Kidney epithelial cell (primary cell): ENCODE data around the gene COLEC11. TPM values are rescaled to one million over a fixed set of nuclear protein-coding genes. Genes with fewer than 3 reads are reported as not detected.

Experiments used
- DNase-seq: peaks from one replicate; pipeline ENCODE4 v3.0.0-alpha.2; 2010; ENCODE audit warnings: low read depth
- H3K27me3 ChIP-seq: 2 replicates; pipeline ENCODE4 v1.6.0; 2011; ENCODE audit warnings: low read length; ENCODE audit not compliant: control insufficient read depth, insufficient read depth
- H3K36me3 ChIP-seq: 2 replicates; pipeline ENCODE4 v1.5.1; 2011; ENCODE audit warnings: low read length; ENCODE audit not compliant: control insufficient read depth, insufficient read depth
- H3K4me3 ChIP-seq: 2 replicates; pipeline ENCODE4 v1.5.1; 2011; ENCODE audit warnings: low read depth, mild to moderate bottlenecking, control low read depth, low read length
- total RNA-seq: library from RNA; depleted of rRNA; stranded (reverse); fragments of >200 nt; gene quantifications from 2 replicates; pipeline ENCODE4 v1.2.3, GENCODE V29; 2015
- TF ChIP-seq, protein P1 (sequence below): IDR thresholded peaks from 2 replicates; pipeline ENCODE4 v1.5.1; 2011; ENCODE audit warnings: mild to moderate bottlenecking, moderate library complexity, low read length, control low read depth, inconsistent platforms; ENCODE audit not compliant: insufficient read depth, poor library complexity, severe bottlenecking

COLEC11 gene
- total RNA-seq, 1 donor from 2014 or later, result not detected

DNA sequence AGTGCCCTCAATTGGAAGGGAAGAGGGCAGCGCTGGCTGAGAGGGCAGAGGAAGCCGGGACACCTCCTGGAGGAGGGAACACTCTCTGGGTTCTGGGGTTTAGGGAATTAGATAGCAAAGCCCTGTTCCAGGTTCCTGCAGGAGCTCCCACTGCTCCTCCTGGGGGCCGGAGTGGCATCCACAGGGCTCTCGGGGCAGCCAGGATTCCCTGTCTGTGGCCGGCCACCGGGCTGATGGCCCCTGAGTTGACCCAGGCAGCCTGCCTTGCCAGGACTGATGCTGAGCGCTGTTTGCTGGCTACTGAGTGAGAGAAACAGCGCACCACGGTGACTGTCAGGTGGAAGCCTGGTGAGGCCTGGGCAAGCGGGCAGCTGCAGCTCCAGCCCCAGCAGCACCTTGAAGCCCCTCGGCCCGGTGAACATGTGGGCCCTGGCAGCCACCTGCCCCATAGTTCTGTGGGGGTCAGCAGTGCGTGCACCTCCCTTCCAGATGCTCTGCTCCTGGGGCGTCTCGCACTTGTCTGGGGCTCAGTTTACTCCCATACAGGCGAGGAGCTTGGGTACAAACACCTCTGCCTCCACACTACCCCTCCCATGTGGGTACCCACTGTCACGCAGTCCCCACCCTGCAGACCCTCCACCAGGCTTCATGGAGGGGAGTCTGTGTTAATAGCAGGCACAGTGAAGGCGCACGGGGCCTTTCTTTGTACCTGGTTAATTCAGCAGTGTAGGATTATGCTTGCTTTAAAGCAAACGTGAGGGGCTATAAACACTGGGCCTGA lies 55.4 kb downstream of the COLEC11 start:
- TF ChIP-seq, protein P1, sequence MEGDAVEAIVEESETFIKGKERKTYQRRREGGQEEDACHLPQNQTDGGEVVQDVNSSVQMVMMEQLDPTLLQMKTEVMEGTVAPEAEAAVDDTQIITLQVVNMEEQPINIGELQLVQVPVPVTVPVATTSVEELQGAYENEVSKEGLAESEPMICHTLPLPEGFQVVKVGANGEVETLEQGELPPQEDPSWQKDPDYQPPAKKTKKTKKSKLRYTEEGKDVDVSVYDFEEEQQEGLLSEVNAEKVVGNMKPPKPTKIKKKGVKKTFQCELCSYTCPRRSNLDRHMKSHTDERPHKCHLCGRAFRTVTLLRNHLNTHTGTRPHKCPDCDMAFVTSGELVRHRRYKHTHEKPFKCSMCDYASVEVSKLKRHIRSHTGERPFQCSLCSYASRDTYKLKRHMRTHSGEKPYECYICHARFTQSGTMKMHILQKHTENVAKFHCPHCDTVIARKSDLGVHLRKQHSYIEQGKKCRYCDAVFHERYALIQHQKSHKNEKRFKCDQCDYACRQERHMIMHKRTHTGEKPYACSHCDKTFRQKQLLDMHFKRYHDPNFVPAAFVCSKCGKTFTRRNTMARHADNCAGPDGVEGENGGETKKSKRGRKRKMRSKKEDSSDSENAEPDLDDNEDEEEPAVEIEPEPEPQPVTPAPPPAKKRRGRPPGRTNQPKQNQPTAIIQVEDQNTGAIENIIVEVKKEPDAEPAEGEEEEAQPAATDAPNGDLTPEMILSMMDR, result no peak
- Histone ChIP-seq H3K4me3 (no peak overlapping the region), H3K27me3 (peaks cover 12% of the 10 kb centered on the region), H3K36me3 (no peaks in the 10 kb centered on the region)
- DNase-seq, result no peak

DNA sequence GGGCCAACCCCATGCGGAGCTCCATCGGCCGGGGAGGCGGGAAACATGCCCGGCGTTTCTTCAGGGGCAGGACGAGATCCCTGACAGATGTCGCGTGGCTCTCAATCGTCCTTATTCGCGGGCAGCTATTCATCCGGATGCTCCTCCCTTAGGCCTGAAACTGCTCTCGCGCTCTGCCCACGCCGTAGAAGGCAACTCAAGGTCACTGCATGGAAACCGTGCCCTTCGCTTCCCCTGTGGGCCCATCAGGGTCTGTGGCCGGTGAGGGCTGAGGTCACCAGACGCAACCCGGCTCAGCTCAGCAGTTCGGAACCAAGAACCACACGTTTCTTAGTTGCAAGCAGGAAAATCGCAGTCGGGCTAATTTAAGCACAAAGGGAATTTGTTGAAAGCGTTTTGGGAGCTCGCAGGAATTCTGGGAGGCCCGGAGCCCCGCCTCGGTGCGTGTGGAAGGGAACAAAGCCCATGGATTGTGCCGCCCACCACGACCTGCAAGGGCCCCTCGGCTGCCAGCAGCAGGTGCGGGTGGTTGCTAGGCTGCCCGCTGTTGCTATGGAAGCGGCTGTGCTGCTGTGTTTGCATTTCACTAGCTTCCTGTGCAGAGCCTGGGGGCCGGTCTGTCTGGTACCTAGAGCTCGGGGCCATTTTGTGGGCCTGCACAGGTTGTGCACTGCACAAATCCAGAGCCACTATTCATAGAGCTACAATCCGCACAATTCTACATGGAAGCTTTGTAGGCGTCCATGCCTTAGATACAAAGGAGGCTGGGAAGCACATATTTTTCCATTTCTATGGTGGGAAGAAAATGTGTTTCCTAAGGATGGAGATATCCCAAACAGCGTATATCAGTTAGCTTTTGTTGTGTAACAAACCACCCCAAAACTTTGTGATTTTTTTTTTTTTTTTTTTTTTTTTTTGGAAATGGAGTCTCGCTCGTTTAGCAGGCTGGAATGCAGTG lies 57.1 kb downstream of the COLEC11 start:
- no peaks in the 10 kb centered on the region for H3K36me3 ChIP-seq
- H3K4me3 ChIP-seq, result peak overlapping the region; percentile 11
- DNase-seq, result no peak
- TF ChIP-seq, protein P1, result no peak
- peaks cover 12% of the 10 kb centered on the region for H3K27me3 ChIP-seq

DNA sequence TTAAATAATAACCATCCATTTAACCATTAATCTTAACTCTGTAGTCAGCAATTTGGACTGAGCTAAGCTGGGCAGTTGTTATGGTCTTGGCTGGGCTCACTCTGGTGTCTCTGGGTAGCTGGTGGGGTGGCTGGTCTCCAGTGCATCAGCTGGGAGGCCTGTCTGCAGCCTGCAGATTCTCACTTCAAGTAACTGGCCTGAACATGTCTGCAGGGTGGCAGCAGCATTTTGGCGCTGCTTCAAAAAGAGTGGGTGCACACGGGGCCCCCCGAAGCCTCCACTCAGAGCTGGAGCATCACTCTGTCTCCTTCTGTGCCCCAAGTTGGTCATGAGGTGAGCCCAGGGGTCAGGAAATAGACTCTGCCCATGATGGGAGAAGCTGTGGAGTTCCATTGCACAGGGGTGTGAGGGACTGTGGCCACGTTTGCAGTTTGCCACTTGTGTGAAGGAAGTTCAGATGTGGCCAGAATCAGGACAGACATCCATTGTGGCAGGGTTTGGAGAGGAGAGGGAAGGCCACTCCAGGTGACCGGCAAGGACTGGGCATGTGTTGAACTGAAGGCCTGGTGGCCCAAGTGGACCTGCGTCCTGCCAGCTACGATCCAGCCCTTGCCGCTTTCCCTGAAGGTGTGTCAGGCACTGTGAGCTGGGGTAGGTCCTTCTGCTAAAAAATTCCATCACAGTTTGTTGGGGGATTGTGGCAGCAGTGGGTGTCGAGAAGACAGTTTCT lies 58.1 kb downstream of the COLEC11 start:
- DNase-seq, result no peak
- peaks cover 12% of the 10 kb centered on the region for H3K27me3 ChIP-seq
- TF ChIP-seq, protein P1, result no peak
- H3K4me3 ChIP-seq, result no peak overlapping the region
- H3K36me3 ChIP-seq, result no peaks in the 10 kb centered on the region

DNA sequence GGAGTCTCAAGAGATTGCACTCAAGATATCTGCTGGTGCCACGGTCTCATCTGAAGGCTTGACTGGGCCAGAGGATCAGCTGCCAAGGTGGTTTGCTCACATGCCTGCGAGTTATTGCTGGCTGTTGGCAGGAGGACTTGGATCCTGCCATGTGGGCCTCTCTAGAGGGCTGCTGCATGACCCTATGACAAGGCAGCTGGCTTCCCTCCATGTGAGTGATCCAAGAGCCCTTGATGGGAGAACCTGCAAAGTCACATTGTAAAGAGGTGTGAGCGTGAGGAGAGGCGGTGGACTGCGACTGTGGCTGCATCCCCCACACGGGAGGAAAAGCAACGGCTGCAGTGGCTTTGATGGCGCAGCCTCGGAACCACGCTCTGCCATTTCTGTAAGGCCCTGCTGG lies 59.1 kb downstream of the COLEC11 start:
- TF ChIP-seq, protein P1, result no peak
- Histone ChIP-seq H3K36me3 (no peaks in the 10 kb centered on the region), H3K4me3 (no peak overlapping the region), H3K27me3 (peaks cover 9% of the 10 kb centered on the region)
- no peak for DNase-seq

DNA sequence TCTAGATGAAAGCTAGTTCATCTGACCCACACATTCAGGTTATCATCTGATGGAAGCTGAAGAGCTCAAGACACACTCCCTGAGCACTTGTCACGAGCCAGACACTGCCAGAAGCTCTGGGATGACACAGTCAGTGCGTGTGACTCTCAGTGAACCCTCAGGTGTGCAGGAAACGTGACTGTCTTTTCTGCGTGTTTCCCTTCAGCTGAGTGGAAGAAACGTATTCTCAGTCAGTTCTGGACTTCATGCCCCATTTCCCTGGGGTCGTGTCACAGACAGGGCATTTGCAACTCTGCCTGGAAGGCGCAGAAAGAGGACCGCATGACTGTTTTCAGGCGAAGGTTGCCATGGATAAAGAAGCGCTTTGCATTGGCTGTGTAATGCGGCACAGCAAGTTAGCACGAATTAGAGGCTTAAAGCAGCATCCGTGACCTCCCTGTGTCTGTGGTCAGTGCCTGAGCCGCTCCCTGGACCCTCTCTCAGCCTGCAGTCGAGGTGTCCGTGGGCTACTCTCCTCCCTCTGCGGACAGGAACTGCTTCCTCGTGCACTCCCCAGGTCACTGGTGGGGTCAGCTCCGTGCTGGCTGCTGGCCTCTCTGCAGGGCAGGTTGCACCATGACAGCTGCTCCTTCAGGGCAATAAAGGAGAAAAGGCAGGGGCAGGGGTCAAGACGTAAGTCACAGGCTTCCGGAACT lies 59.8 kb downstream of the COLEC11 start:
- TF ChIP-seq, protein P1, result no peak
- H3K4me3 ChIP-seq, result no peak overlapping the region
- DNase-seq, result no peak
- H3K36me3 ChIP-seq, result no peaks in the 10 kb centered on the region
- peaks cover 9% of the 10 kb centered on the region for H3K27me3 ChIP-seq
